ENCODE measurements around the gene ACOXL. TPM values are rescaled to one million over a fixed set of nuclear protein-coding genes. Genes with fewer than 3 reads are reported as not detected.

The ACOXL gene
- total RNA-seq, 4 donors from 2014 or later, result 0.55 to 5.2 (median 1.1) TPM; not detected in 1

GRCh38 chr2:111117598-111118480, 385.5 kb downstream of the ACOXL start:
- Histone ChIP-seq H3K27me3 (peaks cover 55% of the 10 kb centered on the region), H3K4me1 (peaks cover 11 to 48% (median 39%) of the 10 kb centered on the region in 4 donors), H3K27ac (peak overlapping the region; percentile 8 to 88 (median 70)), H3K4me3 (peak overlapping the region in 3 of 4 donors; percentile 23 to 73 (median 70)), H3K36me3 (no peaks in the 10 kb centered on the region), H3K9me3 (no peaks in the 10 kb centered on the region)
- TF ChIP-seq POLR2AphosphoS5 (IDR thresholded peaks at IDR 0.05), result peak in 2 of 3 donors; percentile 18 to 19
- TF ChIP-seq POLR2A (IDR thresholded peaks at IDR 0.05), result no peak
- peak; percentile 50 for DNase-seq
- intact Hi-C loops (cut with DNase I; ENCODE audit: low total_unique reads), result no loop called here
- WGBS, 2 donors (ENCODE audit: low coverage in 1 of 2), result 4 to 25% methylated on average over 14 to 60 of the region's 64 CpGs
- in situ Hi-C loops (cut with MboI; ENCODE audit: low pct_ligation_motif_present in 1 of 4, low pct_unique_long_range_greater_than_20kb in 1 of 4, low sequenced_read_pairs in 3 of 4), result loop anchor here in 3 of 4 donors (10.0 to 25.0 kb wide), 4 partner anchors 303 to 594 kb away; no protein-coding TSS in a partner anchor

- H3K27ac ChIP-seq, result peak overlapping the region; percentile 8 to 88 (median 70)
- H3K4me3 ChIP-seq, result peak overlapping the region in 3 of 4 donors; percentile 23 to 73 (median 70)
- peaks cover 11 to 55% (median 43%) of the 10 kb centered on the region in 4 donors for H3K4me1 ChIP-seq
- intact Hi-C loops (cut with DNase I; ENCODE audit: low total_unique reads), result no loop called here
- H3K27me3 ChIP-seq, result peaks cover 50% of the 10 kb centered on the region
- no peaks in the 10 kb centered on the region for H3K36me3 ChIP-seq
- TF ChIP-seq EP300 (IDR thresholded peaks at IDR 0.05; ENCODE audit: low read depth) (no peak), POLR2AphosphoS5 (IDR thresholded peaks at IDR 0.05) (peak in 1 of 3 donors; percentile 1)
- TF ChIP-seq, protein P1, sequence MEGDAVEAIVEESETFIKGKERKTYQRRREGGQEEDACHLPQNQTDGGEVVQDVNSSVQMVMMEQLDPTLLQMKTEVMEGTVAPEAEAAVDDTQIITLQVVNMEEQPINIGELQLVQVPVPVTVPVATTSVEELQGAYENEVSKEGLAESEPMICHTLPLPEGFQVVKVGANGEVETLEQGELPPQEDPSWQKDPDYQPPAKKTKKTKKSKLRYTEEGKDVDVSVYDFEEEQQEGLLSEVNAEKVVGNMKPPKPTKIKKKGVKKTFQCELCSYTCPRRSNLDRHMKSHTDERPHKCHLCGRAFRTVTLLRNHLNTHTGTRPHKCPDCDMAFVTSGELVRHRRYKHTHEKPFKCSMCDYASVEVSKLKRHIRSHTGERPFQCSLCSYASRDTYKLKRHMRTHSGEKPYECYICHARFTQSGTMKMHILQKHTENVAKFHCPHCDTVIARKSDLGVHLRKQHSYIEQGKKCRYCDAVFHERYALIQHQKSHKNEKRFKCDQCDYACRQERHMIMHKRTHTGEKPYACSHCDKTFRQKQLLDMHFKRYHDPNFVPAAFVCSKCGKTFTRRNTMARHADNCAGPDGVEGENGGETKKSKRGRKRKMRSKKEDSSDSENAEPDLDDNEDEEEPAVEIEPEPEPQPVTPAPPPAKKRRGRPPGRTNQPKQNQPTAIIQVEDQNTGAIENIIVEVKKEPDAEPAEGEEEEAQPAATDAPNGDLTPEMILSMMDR (IDR thresholded peaks at IDR 0.05), result no peak
- DNase-seq, result no peak
- 20 to 51% methylated on average over 10 to 33 of the region's 33 CpGs for WGBS, 2 donors (ENCODE audit: low coverage in 1 of 2)
- in situ Hi-C loops (cut with MboI; ENCODE audit: low pct_ligation_motif_present in 1 of 4, low pct_unique_long_range_greater_than_20kb in 1 of 4, low sequenced_read_pairs in 3 of 4), result loop anchor here in 3 of 4 donors (10.0 to 25.0 kb wide), 4 partner anchors 304 to 594 kb away; no protein-coding TSS in a partner anchor
- H3K9me3 ChIP-seq, result no peaks in the 10 kb centered on the region
These were observed 386.2 kb downstream of the ACOXL start for GRCh38 chr2:111118481-111118980.

GRCh38 chr2:111118981-111119821, 386.8 kb downstream of the ACOXL start:
- H3K4me1 ChIP-seq, result peaks cover 11 to 59% (median 47%) of the 10 kb centered on the region in 4 donors
- 14% methylated on average over 60 of the region's 76 CpGs; no CpG with 5 or more reads in 1 of the 2 donors for WGBS, 2 donors (ENCODE audit: low coverage in 1 of 2)

GRCh38 chr2:111119822-111120252, 387.5 kb downstream of the ACOXL start:
- Histone ChIP-seq H3K9me3 (no peaks in the 10 kb centered on the region), H3K27me3 (peaks cover 41% of the 10 kb centered on the region), H3K4me1 (peaks cover 11 to 59% (median 47%) of the 10 kb centered on the region in 4 donors), H3K27ac (peak overlapping the region; percentile 85 to 90 (median 88)), H3K36me3 (peaks cover 0 to 10% (median 0%) of the 10 kb centered on the region in 4 donors), H3K4me3 (peak overlapping the region; percentile 48 to 73 (median 70))
- TF ChIP-seq POLR2AphosphoS5 (IDR thresholded peaks at IDR 0.05), result no peak
- no peak for TF ChIP-seq POLR2A (IDR thresholded peaks at IDR 0.05)
- TF ChIP-seq EP300 (IDR thresholded peaks at IDR 0.05; ENCODE audit: low read depth), result no peak
- TF ChIP-seq, protein P1 (IDR thresholded peaks at IDR 0.05), result no peak
- 2 to 8% methylated on average over 10 to 27 of the region's 27 CpGs for WGBS, 2 donors (ENCODE audit: low coverage in 1 of 2)
- DNase-seq, result peak; percentile 33
- intact Hi-C loops (cut with DNase I; ENCODE audit: low total_unique reads) (no loop called here), in situ Hi-C loops (cut with MboI; ENCODE audit: low pct_ligation_motif_present in 1 of 4, low pct_unique_long_range_greater_than_20kb in 1 of 4, low sequenced_read_pairs in 3 of 4) (loop anchor here in 3 of 4 donors (10.0 to 25.0 kb wide), 4 partner anchors 305 to 592 kb away; no protein-coding TSS in a partner anchor)

More at GRCh38 chr2:111118981-111119821, 386.8 kb downstream of the ACOXL start:
- intact Hi-C loops (cut with DNase I; ENCODE audit: low total_unique reads) (no loop called here), in situ Hi-C loops (cut with MboI; ENCODE audit: low pct_ligation_motif_present in 1 of 4, low pct_unique_long_range_greater_than_20kb in 1 of 4, low sequenced_read_pairs in 3 of 4) (loop anchor here in 3 of 4 donors (10.0 to 25.0 kb wide), 4 partner anchors 304 to 593 kb away; no protein-coding TSS in a partner anchor)
- Histone ChIP-seq H3K4me3 (peak overlapping the region in 3 of 4 donors; percentile 69 to 73 (median 70)), H3K9me3 (no peaks in the 10 kb centered on the region), H3K27ac (peak overlapping the region; percentile 85 to 90 (median 88)), H3K36me3 (peaks cover 0 to 3% (median 0%) of the 10 kb centered on the region in 4 donors), H3K27me3 (peaks cover 43% of the 10 kb centered on the region)
- TF ChIP-seq POLR2AphosphoS5 (IDR thresholded peaks at IDR 0.05) (no peak), EP300 (IDR thresholded peaks at IDR 0.05; ENCODE audit: low read depth) (no peak), POLR2A (IDR thresholded peaks at IDR 0.05) (no peak)
- TF ChIP-seq, protein P1 (IDR thresholded peaks at IDR 0.05), result no peak
- DNase-seq, result peak; percentile 50

All from transverse colon (tissue), 4 donors.